BLaER1 treated with 17β-estradiol and CSF1 and Interleukin-3, amounts not matched to agents 10 nM and 100 nM (cell line): ENCODE data around the gene TMPRSS3.

ENCODE experiments used
- H3K27ac ChIP-seq, 11 experiments: shearing (Covaris generic); formaldehyde crosslinking; 2 replicates each; pipeline ENCODE4 v1.8.1; 2022
- H3K27me3 ChIP-seq, 11 experiments: shearing (Covaris generic); formaldehyde crosslinking; 2 replicates each; pipeline ENCODE4 v1.8.1; 2022
- H3K36me3 ChIP-seq, 11 experiments: shearing (Covaris generic); formaldehyde crosslinking; 2 replicates each; pipeline ENCODE4 v1.8.1; 2022
- H3K4me1 ChIP-seq, 10 experiments: shearing (Covaris generic); formaldehyde crosslinking; 2 replicates each; pipeline ENCODE4 v1.8.1; 2022
- H3K4me2 ChIP-seq, 11 experiments: shearing (Covaris generic); formaldehyde crosslinking; 2 replicates each; pipeline ENCODE4 v1.8.1; 2022
- H3K4me3 ChIP-seq, 10 experiments: shearing (Covaris generic); formaldehyde crosslinking; 2 replicates each; pipeline ENCODE4 v1.8.1; 2022
- H3K9ac ChIP-seq, 11 experiments: shearing (Covaris generic); formaldehyde crosslinking; 2 replicates each; pipeline ENCODE4 v1.8.1; 2022
- H3K9me3 ChIP-seq, 11 experiments: shearing (Covaris generic); formaldehyde crosslinking; replicated peaks in 1 of 11; 2 replicates each; pipeline ENCODE4 v1.8.1; 2022
- H4K20me1 ChIP-seq, 11 experiments: shearing (Covaris generic); formaldehyde crosslinking; 2 replicates each; pipeline ENCODE4 v1.8.1; 2022
- Cebpa-rat ChIP-seq, 11 experiments: shearing (Covaris generic); IDR thresholded peaks; 2 replicates each; pipeline ENCODE4 v1.8.1; 2022

Gene TMPRSS3

GRCh38 chr21:42331660-42332059, 64.2 kb downstream of the TMPRSS3 start:
- Histone ChIP-seq H3K4me1 (no peaks in the 10 kb centered on the region), H3K36me3 (no peaks in the 10 kb centered on the region), H3K27me3 (no peaks in the 10 kb centered on the region), H3K27ac (no peak overlapping the region), H4K20me1 (no peaks in the 10 kb centered on the region), H3K9ac (no peak overlapping the region), H3K4me2 (no peak overlapping the region), H3K4me3 (no peak overlapping the region), H3K9me3 (peaks cover 5 to 20% (median 14%) of the 10 kb centered on the region in 11 experiments; a peak in 17 of 22 replicates)
- TF ChIP-seq Cebpa-rat (IDR thresholded peaks at IDR 0.05): no peak

- Histone ChIP-seq H3K27ac (no peak overlapping the region), H3K36me3 (no peaks in the 10 kb centered on the region), H3K4me3 (no peak overlapping the region), H3K4me2 (no peak overlapping the region), H4K20me1 (no peaks in the 10 kb centered on the region), H3K9ac (no peak overlapping the region), H3K4me1 (no peaks in the 10 kb centered on the region), H3K9me3 (peaks cover 7 to 21% (median 16%) of the 10 kb centered on the region in 11 experiments), H3K27me3 (no peaks in the 10 kb centered on the region)
- TF ChIP-seq Cebpa-rat (IDR thresholded peaks at IDR 0.05): no peak
Observed at GRCh38 chr21:42330380-42331371, 65.2 kb downstream of the TMPRSS3 start.

GRCh38 chr21:42324896-42325295, 71.0 kb downstream of the TMPRSS3 start:
- peaks cover 4 to 15% (median 10%) of the 10 kb centered on the region in 10 experiments for H3K4me1 ChIP-seq
- peaks cover 7 to 17% (median 10%) of the 10 kb centered on the region in 11 experiments; a peak in 20 of 22 replicates for H3K9me3 ChIP-seq
- no peak overlapping the region for H3K27ac ChIP-seq
- H3K27me3 ChIP-seq: no peaks in the 10 kb centered on the region
- H4K20me1 ChIP-seq: no peaks in the 10 kb centered on the region
- no peak overlapping the region for H3K9ac ChIP-seq
- H3K4me3 ChIP-seq: no peak overlapping the region
- no peak for TF ChIP-seq Cebpa-rat (IDR thresholded peaks at IDR 0.05)
- no peaks in the 10 kb centered on the region for H3K36me3 ChIP-seq
- H3K4me2 ChIP-seq: no peak overlapping the region
